HG03520 (cell line): ENCODE results near the gene PACS1.

Experiments used
- ATAC-seq: cut with Tn5 transposase; IDR thresholded peaks from one replicate; pipeline ENCODE4 v1.9.1; 2021; ENCODE audit warnings: mild to moderate bottlenecking, moderate library complexity; ENCODE audit not compliant: unreplicated experiment

Gene PACS1

GRCh38 chr11:66133216-66133775 is 63.2 kb downstream of the PACS1 start:
- no peak for ATAC-seq

DNA sequence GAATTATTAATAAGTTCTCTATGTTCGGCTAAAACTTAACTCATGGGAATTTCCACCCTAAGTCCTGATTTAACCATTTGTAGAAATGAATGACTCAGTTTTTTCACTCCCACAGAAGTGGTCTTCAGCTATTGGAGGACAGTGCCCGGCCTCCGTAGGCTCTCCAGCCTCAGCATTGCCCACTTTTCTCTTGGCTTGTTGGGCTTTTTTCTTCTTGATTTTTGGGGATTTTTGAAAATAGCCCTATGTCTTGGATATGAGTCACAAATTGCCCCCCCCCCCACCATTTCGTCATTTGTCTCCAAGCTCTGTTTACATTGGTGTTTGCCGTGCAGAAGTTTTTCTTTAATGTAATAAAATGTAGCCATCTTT is 66.7 kb downstream of the PACS1 start:
- ATAC-seq: no peak

GRCh38 chr11:66139817-66140404 is 69.8 kb downstream of the PACS1 start:
- ATAC-seq: no peak

DNA sequence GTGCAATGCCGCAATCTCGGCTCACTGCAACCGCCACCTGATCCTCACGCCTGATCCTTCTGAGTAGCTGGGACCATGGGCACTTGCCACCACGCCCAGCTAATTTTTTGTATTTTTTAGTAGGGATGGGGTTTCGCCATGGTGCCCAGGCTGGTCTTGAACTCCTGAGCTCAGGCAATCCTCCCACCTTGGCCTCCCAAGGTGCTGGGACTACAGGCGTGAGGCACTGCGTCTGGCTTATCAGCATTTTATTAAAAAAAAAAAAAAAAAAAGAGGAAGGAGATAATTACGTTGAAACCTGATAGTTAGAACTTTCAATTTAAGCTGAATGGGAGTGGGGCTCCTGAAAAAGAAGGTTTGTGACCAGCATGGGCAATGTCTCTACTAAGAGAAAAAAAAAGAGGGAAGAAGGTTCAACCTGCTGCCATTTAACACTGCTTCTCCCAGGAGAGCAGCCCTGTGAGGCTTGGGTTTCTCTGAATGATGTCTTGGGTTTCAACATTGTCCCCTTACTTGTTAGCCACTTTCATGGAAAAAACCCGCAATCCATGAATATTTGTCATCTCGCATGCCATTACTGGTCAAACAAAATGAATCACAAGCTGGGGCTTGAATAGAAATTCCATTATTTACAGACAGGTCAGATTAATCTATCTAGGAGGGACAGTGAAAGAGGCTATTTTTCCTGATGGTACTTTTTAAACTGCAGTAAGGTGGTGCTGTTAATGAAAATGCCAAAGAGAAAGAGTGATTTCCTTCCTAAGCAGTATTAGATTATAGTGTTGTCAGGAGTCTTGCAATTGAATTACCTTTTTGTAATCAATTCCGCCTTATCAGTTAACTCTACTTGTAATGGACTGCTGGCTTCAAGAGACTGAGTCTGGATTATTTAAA is 72.5 kb downstream of the PACS1 start:
- no peak for ATAC-seq

- ATAC-seq: no peak
Measured at GRCh38 chr11:66143264-66143566, 73.1 kb downstream of the PACS1 start.

GRCh38 chr11:66143996-66144678 is 74.1 kb downstream of the PACS1 start:
- no peak for ATAC-seq

DNA sequence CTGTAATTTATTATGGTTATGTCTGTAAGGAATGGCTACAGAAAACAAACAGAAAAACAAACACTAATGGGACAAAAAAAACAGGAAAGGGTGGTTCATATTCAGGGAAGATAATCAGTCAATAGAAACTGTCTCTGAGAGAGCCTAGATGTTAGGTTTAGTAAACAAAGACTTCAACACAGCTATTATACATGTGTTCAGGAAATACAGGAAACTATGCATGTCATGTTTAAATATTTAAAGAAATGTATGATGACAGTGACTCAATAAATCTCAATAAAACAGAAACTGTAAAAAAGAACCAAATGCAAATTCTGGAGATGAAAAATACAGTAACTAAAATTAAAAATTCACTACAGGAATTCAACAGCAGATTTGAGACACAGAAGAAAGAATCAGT is 76.0 kb downstream of the PACS1 start:
- no peak for ATAC-seq

GRCh38 chr11:66146940-66147339 is 76.9 kb downstream of the PACS1 start:
- ATAC-seq: no peak

- no peak for ATAC-seq
Measured at GRCh38 chr11:66150140-66150539, 80.1 kb downstream of the PACS1 start.

DNA sequence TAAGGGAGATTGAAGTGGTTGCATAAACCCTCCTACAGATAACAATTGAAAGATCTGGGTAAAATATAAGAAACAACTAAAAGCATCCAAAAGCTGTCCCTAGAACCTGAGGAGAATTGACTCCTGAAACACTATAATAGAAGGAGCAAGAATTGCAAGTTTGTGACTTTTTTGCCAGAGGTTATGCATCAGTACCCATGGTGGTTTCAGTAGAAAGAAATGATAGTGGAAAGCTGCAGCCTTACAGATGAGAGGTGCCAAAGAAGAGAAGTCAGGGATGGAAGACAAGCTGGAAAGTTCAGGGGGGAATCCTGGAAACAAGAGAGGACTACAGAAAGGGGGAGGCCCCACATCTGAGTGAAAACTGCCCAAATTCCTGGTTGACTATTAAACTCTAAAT is 80.7 kb downstream of the PACS1 start:
- ATAC-seq: no peak

DNA sequence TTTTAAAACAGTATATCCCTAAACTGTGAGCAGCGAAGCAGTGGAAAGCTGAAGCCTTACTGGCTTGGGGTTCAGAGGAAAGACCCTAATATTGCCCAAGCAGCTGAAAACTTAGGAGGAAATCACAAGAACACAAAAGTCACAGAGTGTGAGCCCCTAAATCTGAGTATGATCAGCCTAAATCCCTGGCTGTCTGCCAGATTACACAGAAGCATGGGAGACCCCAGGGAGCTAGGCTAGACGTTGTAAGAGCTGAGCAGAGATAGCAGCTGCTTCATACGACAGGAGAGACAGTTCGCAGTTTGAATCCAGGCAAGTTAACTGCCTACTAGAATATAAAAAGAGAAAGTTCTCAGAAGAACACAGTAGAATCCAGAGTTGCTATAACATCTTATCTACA is 81.2 kb downstream of the PACS1 start:
- no peak for ATAC-seq

GRCh38 chr11:66154109-66154508 is 84.0 kb downstream of the PACS1 start:
- no peak for ATAC-seq

DNA sequence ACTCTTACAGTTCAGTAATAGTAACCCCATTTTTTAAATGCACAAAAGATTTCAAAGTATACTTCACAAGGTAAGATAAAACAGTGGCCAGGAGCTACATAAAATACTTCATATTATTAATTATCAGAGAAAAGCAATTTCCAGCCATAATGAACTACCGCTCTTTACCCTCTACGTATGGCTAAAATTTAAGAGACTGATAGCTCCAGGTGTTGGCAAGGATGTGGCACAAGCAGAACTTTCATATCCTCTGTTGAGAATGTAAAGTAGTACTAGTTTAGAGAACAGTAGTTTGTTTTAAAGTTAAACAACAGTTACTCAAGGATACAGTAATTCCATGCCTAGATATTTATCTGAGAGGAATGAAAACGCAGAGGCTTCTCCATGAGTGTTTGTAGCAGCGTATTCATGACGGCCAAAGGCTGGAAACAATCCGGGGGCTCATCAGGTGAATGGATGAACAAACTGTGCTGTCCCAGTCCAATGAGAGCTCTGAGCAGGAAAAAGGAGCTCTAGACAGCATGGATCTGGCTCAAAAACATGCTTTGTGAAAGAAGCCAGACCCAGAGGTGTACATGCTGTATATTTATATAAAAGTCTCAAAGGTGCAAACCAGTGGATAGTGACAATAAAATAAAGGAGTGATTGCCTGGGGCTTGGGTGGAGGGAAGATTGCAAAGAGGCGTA is 85.5 kb downstream of the PACS1 start:
- ATAC-seq: no peak

GRCh38 chr11:66157182-66157864 is 87.3 kb downstream of the PACS1 start:
- no peak for ATAC-seq

GRCh38 chr11:66158156-66158555 is 88.1 kb downstream of the PACS1 start:
- ATAC-seq: no peak

DNA sequence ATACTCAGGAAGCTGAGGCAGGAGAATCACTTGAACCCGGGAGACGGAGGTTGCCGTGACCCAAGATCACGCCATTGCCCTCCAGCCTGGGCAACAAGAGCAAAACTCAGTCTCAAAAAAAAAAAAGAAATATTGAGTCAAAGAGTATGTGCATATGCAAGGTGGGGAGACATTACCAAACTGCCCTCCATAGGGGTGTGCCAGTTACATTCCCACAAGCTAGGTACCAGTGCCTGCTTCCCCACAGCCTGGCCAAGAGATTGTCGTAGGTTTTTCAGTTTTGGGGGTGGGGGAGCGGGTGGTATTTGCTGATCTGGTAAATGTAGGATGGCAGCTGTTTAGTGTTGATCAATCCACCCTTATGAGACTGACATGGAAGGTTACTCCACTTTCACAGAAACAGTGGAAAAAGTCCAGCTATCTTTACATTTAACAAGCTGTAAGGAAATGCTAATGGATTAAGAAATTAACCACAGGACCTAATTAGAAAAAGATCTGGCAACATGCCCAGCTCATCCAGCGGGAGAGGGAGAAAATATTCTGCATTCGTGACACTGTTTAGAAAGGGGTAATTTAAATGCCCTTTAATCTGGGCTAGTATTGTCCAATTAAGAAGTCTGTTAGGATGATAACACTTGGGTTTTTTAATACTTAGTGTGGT is 89.4 kb downstream of the PACS1 start:
- no peak for ATAC-seq

- no peak for ATAC-seq
Measured at GRCh38 chr11:66160709-66161108, 90.6 kb downstream of the PACS1 start.

DNA sequence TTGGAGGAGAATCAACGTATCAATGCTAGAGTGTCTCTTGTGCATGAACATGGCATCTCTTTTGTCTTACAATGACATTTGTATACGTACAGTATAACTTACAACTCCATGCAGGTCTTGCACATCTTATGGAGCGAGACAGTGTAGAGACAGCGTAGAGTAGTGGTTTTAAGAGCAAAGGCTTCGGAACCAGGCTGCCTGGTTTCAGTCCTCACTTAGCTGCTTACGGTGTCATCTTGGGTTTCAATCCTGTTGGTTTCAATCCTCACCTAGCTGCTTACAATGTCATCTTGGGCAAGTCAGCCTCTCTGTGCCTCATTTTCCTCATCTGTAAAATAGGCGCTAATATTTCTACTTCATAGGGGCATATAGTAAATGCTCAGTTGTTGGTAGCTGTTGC is 98.2 kb downstream of the PACS1 start:
- ATAC-seq: no peak

GRCh38 chr11:66172146-66172545 is 102.1 kb downstream of the PACS1 start:
- no peak for ATAC-seq

GRCh38 chr11:66176650-66177049 is 106.6 kb downstream of the PACS1 start:
- no peak for ATAC-seq
